K562 (cell line): Measurements from ENCODE around the gene MPL. TPM values are rescaled to one million over a fixed set of nuclear protein-coding genes. Genes with fewer than 3 reads are reported as not detected.
A peak's percentile ranks its signal among the peaks of the same experiment; 100 is the strongest.

Experiments used
- ATAC-seq: fragments of 200-7000 bp; cut with Tn5 transposase; 3 replicates; pipeline ENCODE4 v1.9.1; 2020; ENCODE audit warnings: moderate library complexity
- BruUV-seq: library from RNA; stranded (reverse); fragments of 400-500 nt; replicated peaks from 2 replicates; lab custom pipeline; 2021; lab: Mats Ljungman, UMichigan
- CTCF ChIA-PET: fragments of 300-600 bp; formaldehyde crosslinking; extraction: SDS; loops from one replicate; lab custom pipeline; 2021; ENCODE audit warnings: low intra/inter-chr PET ratio; lab: Yijun Ruan, JAX
- POLR2A ChIA-PET: fragments of 300-600, 350-650 bp; sonication (Branson Sonifier 250); formaldehyde crosslinking; extraction: SDS; loops from one replicate; lab custom pipeline; 2021; ENCODE audit warnings: antibody characterized with exemption, inconsistent platforms; lab: Yijun Ruan, JAX
- DNase-seq, 4 experiments: peaks; one replicate each; pipeline versions ENCODE4 v3.0.0 to v3.0.0-alpha.2; 2011 to 2018; ENCODE audit warnings: low spot score in 3 of 4, mixed read lengths in 3 of 4; ENCODE audit errors: extremely low read depth in 1 of 4
- FAIRE-seq: peaks from 2 replicates; lab custom pipeline; 2011; peaks lifted over from hg19 to GRCh38; lab: Jason Lieb, UNC
- H2AFZ ChIP-seq: 2 replicates; pipeline ENCODE4 v1.6.0; 2011; ENCODE audit warnings: low read depth, low read length, control low read depth, inconsistent platforms
- H3K27ac ChIP-seq: fragments of 200-600 bp; 3 replicates; pipeline ENCODE4 v1.8.0; 2011; ENCODE audit warnings: low read depth, mild to moderate bottlenecking, control low read depth, inconsistent platforms, low read length, moderate library complexity, mixed read lengths; ENCODE audit errors: extremely low read depth
- H3K27me3 ChIP-seq, 2 experiments: fragments of 300-600 bp in 1 of 2; 2 replicates in 1 of 2; 3 replicates in 1 of 2; pipeline versions ENCODE4 v1.6.0 to v1.8.0; 2011; ENCODE audit warnings: inconsistent platforms in 2 of 2, low read length in 2 of 2, mild to moderate bottlenecking in 1 of 2, mixed read lengths in 1 of 2, moderate library complexity in 1 of 2; ENCODE audit not compliant: control insufficient read depth in 2 of 2, insufficient read depth in 2 of 2
- H3K36me3 ChIP-seq: fragments of 300-600 bp; 3 replicates; pipeline ENCODE4 v1.8.0; 2011; ENCODE audit warnings: mild to moderate bottlenecking, low read length, inconsistent platforms; ENCODE audit not compliant: control insufficient read depth, insufficient read depth
- H3K4me1 ChIP-seq, 2 experiments: fragments of 200-600 bp in 1 of 2; replicated peaks in 1 of 2; 2 replicates in 1 of 2; 3 replicates in 1 of 2; pipeline versions ENCODE4 v1.5.1 to v1.8.0; 2011; ENCODE audit warnings: inconsistent platforms in 2 of 2, low read length in 2 of 2, mild to moderate bottlenecking in 1 of 2, mixed read lengths in 1 of 2, moderate library complexity in 1 of 2; ENCODE audit not compliant: control insufficient read depth in 2 of 2, insufficient read depth in 2 of 2
- H3K4me2 ChIP-seq: 2 replicates; pipeline ENCODE4 v1.6.1; 2011; ENCODE audit warnings: low read length, control low read depth, inconsistent platforms, mixed read lengths; ENCODE audit not compliant: insufficient read depth
- H3K4me3 ChIP-seq: fragments of 200-600 bp; sonication (generic), shearing (Covaris generic); 2 replicates; pipeline ENCODE4 v1.5.1; 2016; ENCODE audit warnings: control low read depth, inconsistent platforms
- H3K79me2 ChIP-seq: fragments of 200-600 bp; 3 replicates; pipeline ENCODE4 v1.8.0; 2011; ENCODE audit warnings: low read length, inconsistent platforms; ENCODE audit not compliant: control insufficient read depth, insufficient read depth
- H3K9ac ChIP-seq, 2 experiments: 2 replicates each; pipeline versions ENCODE4 v1.6.0 to v1.6.1; 2011; ENCODE audit warnings: low read depth in 2 of 2, low read length in 2 of 2, control low read depth in 1 of 2, inconsistent platforms in 1 of 2, mild to moderate bottlenecking in 1 of 2, mixed read lengths in 1 of 2; ENCODE audit not compliant: insufficient read depth in 1 of 2
- H3K9me1 ChIP-seq: one replicate; pipeline ENCODE4 v1.6.0; 2011; ENCODE audit warnings: inconsistent platforms, mild to moderate bottlenecking, low read length, moderate library complexity; ENCODE audit not compliant: control insufficient read depth, insufficient read depth
- H3K9me3 ChIP-seq: replicated peaks from 2 replicates; pipeline ENCODE4 v1.5.1; 2011; ENCODE audit warnings: low read depth, low read length, inconsistent platforms; ENCODE audit not compliant: control insufficient read depth, insufficient read depth
- H4K20me1 ChIP-seq: replicated peaks from 2 replicates; pipeline ENCODE4 v1.6.1; 2011; ENCODE audit warnings: low read length, inconsistent platforms, mixed read lengths; ENCODE audit not compliant: control insufficient read depth, insufficient read depth
- BCLAF1 ChIP-seq, 2 experiments: fragments of 450-650 bp in 1 of 2; IDR thresholded peaks; 2 replicates each; pipeline ENCODE4 v1.6.1; 2011 to 2017; ENCODE audit warnings: low read depth in 2 of 2, antibody characterized with exemption in 1 of 2, borderline replicate concordance in 1 of 2, low read length in 1 of 2, mild to moderate bottlenecking in 1 of 2, mixed read lengths in 1 of 2; ENCODE audit not compliant: control insufficient read depth in 1 of 2
- CTCF ChIP-seq, 3 experiments: IDR thresholded peaks in 2 of 3; conservative IDR thresholded peaks in 1 of 3; 2 replicates each; pipeline ENCODE4 v1.5.1; 2011 to 2012; ENCODE audit warnings: low read length in 3 of 3, mild to moderate bottlenecking in 3 of 3, control low read depth in 2 of 3, improper control_type of control experiment in 1 of 3, inconsistent platforms in 1 of 3, low read depth in 1 of 3, mixed read lengths in 1 of 3, moderate library complexity in 1 of 3; ENCODE audit not compliant: insufficient read depth in 2 of 3
- EP300 ChIP-seq: IDR thresholded peaks from 2 replicates; pipeline ENCODE4 v1.6.1; 2012; ENCODE audit warnings: low read length, improper control_type of control experiment
- ESRRA ChIP-seq: fragments of 450-650 bp; IDR thresholded peaks from 2 replicates; pipeline ENCODE4 v1.6.1; 2014; ENCODE audit warnings: low read depth, mild to moderate bottlenecking, moderate library complexity, borderline replicate concordance
- MIER1 ChIP-seq: fragments of 450-650 bp; IDR thresholded peaks from 2 replicates; pipeline ENCODE4 v1.6.1; 2016; ENCODE audit warnings: antibody characterized with exemption, mild to moderate bottlenecking, low read depth
- NFE2L1 ChIP-seq: fragments of 450-650 bp; IDR thresholded peaks from 2 replicates; pipeline ENCODE4 v1.6.1; 2016; ENCODE audit warnings: missing genetic modification characterization, low read depth, mild to moderate bottlenecking, missing compliant biosample characterization, moderate library complexity, borderline replicate concordance
- NR4A1 ChIP-seq, 2 experiments: fragments of 250-450 bp in 1 of 2; fragments of 450-650 bp in 1 of 2; sonication (Bioruptor Pico) in 1 of 2; IDR thresholded peaks; 2 replicates each; pipeline versions ENCODE4 v1.4.0 to v1.6.1; 2016 to 2020; ENCODE audit warnings: mild to moderate bottlenecking in 2 of 2, missing compliant biosample characterization in 1 of 2, missing genetic modification characterization in 1 of 2, moderate library complexity in 1 of 2
- OTX1 ChIP-seq: fragments of 450-650 bp; formaldehyde crosslinking; IDR thresholded peaks from 2 replicates; pipeline ENCODE4 v1.4.0; 2022; ENCODE audit warnings: mild to moderate bottlenecking
- RAD51 ChIP-seq: fragments of 450-650 bp; IDR thresholded peaks from 2 replicates; pipeline ENCODE4 v1.7.1; 2016; ENCODE audit warnings: low read depth, mild to moderate bottlenecking, borderline replicate concordance
- SMARCE1 ChIP-seq: fragments of 450-650 bp; IDR thresholded peaks from 2 replicates; pipeline ENCODE4 v1.7.1; 2016; ENCODE audit warnings: mild to moderate bottlenecking
- SREBF2 ChIP-seq: sonication (generic); formaldehyde crosslinking; IDR thresholded peaks from 2 replicates; pipeline ENCODE4 v1.4.0; 2020; ENCODE audit warnings: mild to moderate bottlenecking, missing genetic modification reagents
- TFAM ChIP-seq: fragments of 250-450 bp; sonication (Bioruptor Pico); conservative IDR thresholded peaks from 2 replicates; pipeline ENCODE4 v1.5.0; 2021; ENCODE audit warnings: mild to moderate bottlenecking, moderate library complexity
- ZNF324 ChIP-seq: fragments of 250-450 bp; sonication (Bioruptor Pico); IDR thresholded peaks from 2 replicates; pipeline ENCODE4 v1.4.0; 2020; ENCODE audit warnings: mild to moderate bottlenecking
- ZNF699 ChIP-seq: fragments of 250-450 bp; sonication (Bioruptor Pico); IDR thresholded peaks from 2 replicates; pipeline ENCODE4 v1.8.0; 2021; ENCODE audit warnings: mild to moderate bottlenecking, moderate library complexity; ENCODE audit not compliant: insufficient replicate concordance
- WGBS: fragments of 100-300 bp; shearing (Covaris generic); methylation state at CpG from one replicate; pipeline ENCODE4 v1.1.6; 2016; ENCODE audit warnings: low coverage, mixed read lengths; ENCODE audit not compliant: insufficient coverage; ENCODE audit errors: missing lambda C conversion rate; 5-methylcytosine and 5-hydroxymethylcytosine counted together
- in situ Hi-C: fragments of 300-500 bp; cut with MboI; formaldehyde crosslinking; loops from 4 replicates; pipeline ENCODE4 v1.15.0; 2018; ENCODE audit warnings: inconsistent platforms, mixed read lengths
- intact Hi-C: fragments of 100-400 bp; cut with micrococcal nuclease; formaldehyde crosslinking; loops from 2 replicates; pipeline ENCODE4 v1.14.2; 2022
- polyA plus RNA-seq, 8 experiments: library from polyadenylated mRNA; depleted of rRNA in 4 of 8; stranded (reverse) in 5 of 8; unstranded in 3 of 8; fragments of >200 nt; fragmentation: Nextera tagmentation in 2 of 8; fragmentation: Illumina TruSeq in 1 of 8; extraction: Ambion mirVana in 2 of 8; extraction: Trizol in 1 of 8; gene quantifications; 2 replicates each; pipeline versions ENCODE4 v1.2.1 to v1.2.3, GENCODE V29; 2011 to 2014; ENCODE audit warnings: inconsistent platforms in 1 of 8, missing spikeins in 1 of 8
- total RNA-seq, 7 experiments: library from RNA; depleted of rRNA in 6 of 7; stranded (reverse); fragments of >200 nt in 6 of 7; fragmentation: Illumina TruSeq in 2 of 7; extraction: Trizol in 2 of 7; gene quantifications; 2 replicates each; pipeline versions ENCODE4 v1.2.1 to v1.2.3, GENCODE V29; 2011 to 2021; ENCODE audit warnings: low replicate concordance in 1 of 7

The MPL gene
- total and polyA plus RNA-seq, 9 of the 15 experiments (the other 6 are each of a cell fraction or from before 2014, with no cell fraction given), result not detected

- Histone ChIP-seq H3K36me3 (no peaks in the 10 kb centered on the region), H3K9me3 (no peaks in the 10 kb centered on the region), H2AFZ (no peak overlapping the region), H3K4me1 (peaks cover 4 to 16% of the 10 kb centered on the region in 2 experiments; a peak in 4 of 5 replicates), H3K79me2 (no peaks in the 10 kb centered on the region), H3K4me3 (no peak overlapping the region), H3K27me3 (peaks cover 21 to 62% of the 10 kb centered on the region in 2 experiments), H4K20me1 (peaks cover 4% of the 10 kb centered on the region; the same call in 1 of the 2 replicates), H3K9me1 (no peaks in the 10 kb centered on the region), H3K9ac (no peak overlapping the region), H3K27ac (no peak overlapping the region), H3K4me2 (no peak overlapping the region)
- ChIA-PET CTCF (no interaction called here), POLR2A (interaction anchor here (1.2 to 1.3 kb wide), 2 partner anchors 9 to 14 kb away, joined by 4 to 5 read pairs; no protein-coding TSS in a partner anchor)
- intact Hi-C loops, result no loop called here
- in situ Hi-C loops, result no loop called here
- TF ChIP-seq SREBF2, result no peak
- no peak for TF ChIP-seq NFE2L1 (tag)
- no peak for TF ChIP-seq CTCF (IDR thresholded peaks at IDR 0.05 in 2 of 3, conservative IDR thresholded peaks at IDR 0.05 in 1 of 3; ENCODE audit: insufficient read depth in 2 of 3, low read depth in 1 of 3, low read length in 3 of 3)
- TF ChIP-seq ZNF324, result no peak
- no peak for TF ChIP-seq RAD51
- no peak for TF ChIP-seq TFAM (CRISPR knock-in tag)
- no peak for TF ChIP-seq OTX1 (CRISPR knock-in tag)
- TF ChIP-seq NR4A1 (CRISPR knock-in tag; IDR thresholded peaks at IDR 0.05), result no peak
- no peak for TF ChIP-seq NR4A1 (tag; IDR thresholded peaks at IDR 0.05)
- no peak for TF ChIP-seq MIER1
- no peak for TF ChIP-seq SMARCE1
- no peak for TF ChIP-seq ZNF699 (CRISPR knock-in tag)
- TF ChIP-seq ESRRA, result no peak
- no peak for TF ChIP-seq EP300
- TF ChIP-seq BCLAF1 (IDR thresholded peaks at IDR 0.05; ENCODE audit: borderline replicate concordance in 1 of 2, control insufficient read depth in 1 of 2, low read depth in 2 of 2, low read length in 1 of 2), result no peak
- DNase-seq, result no peak
- FAIRE-seq, result peak; percentile 48
- 10% methylated on average over 1 of the region's 1 CpG for WGBS
- ATAC-seq, result no peak
- BruUV-seq, result no TSS peak
These were observed 35.4 kb upstream of the MPL start for GRCh38 chr1:43302201-43302600.
